ENCODE data around the gene ZNF865. TPM values are rescaled to one million over a fixed set of nuclear protein-coding genes. Genes with fewer than 3 reads are reported as not detected.

Gene ZNF865
- polyA plus RNA-seq, 1 donor (not counting 4 experiments of a cell fraction or from before 2014, with no cell fraction given): 1.1 TPM

- H3K9ac ChIP-seq (ENCODE audit: control insufficient read depth, extremely low read depth, insufficient read depth, low read length): peak within 1 kb of the TSS; percentile 98
- no peaks in the 10 kb centered on the region for H3K9me3 ChIP-seq (ENCODE audit: control insufficient read depth, low read depth, low read length)
- H3K4me3 ChIP-seq (ENCODE audit: control insufficient read depth in 2 of 3, extremely low read depth in 1 of 3, insufficient read depth in 2 of 3, low read depth in 1 of 3, low read length in 3 of 3): peak within 1 kb of the TSS; percentile 87 to 99 (median 99)
- dilution Hi-C loops (cut with MboI; ENCODE audit: extremely low pct_ligation_motif_present, low sequenced_read_pairs): no loop called here
- H3K36me3 ChIP-seq (ENCODE audit: control insufficient read depth in 2 of 2, extremely low read depth in 1 of 2, insufficient read depth in 2 of 2, low read length in 2 of 2): peaks cover 11 to 22% of the 10 kb centered on the region in 2 experiments
- H3K27ac ChIP-seq (ENCODE audit: control insufficient read depth, insufficient read depth, low read length): peak within 1 kb of the TSS; percentile 99
- H3K9me1 ChIP-seq (ENCODE audit: control insufficient read depth, extremely low read depth, insufficient read depth, low read length): no peaks in the 10 kb centered on the region
- no peaks in the 10 kb centered on the region for H3K27me3 ChIP-seq (ENCODE audit: control insufficient read depth, extremely low read depth, insufficient read depth, low read length)
- H4K20me1 ChIP-seq (ENCODE audit: control insufficient read depth, extremely low read depth, insufficient read depth, low read length): peaks cover 33% of the 10 kb centered on the region
- H3K4me2 ChIP-seq (ENCODE audit: control insufficient read depth, extremely low read depth, insufficient read depth, low read depth, low read length): peak within 1 kb of the TSS; percentile 94
- peaks cover 52% of the 10 kb centered on the region for H3K79me2 ChIP-seq (ENCODE audit: control insufficient read depth, insufficient read depth, low read length)
- FAIRE-seq (no peak), DNase-seq (ENCODE audit: low read depth, low spot score) (peak; percentile 66)
- H2AFZ ChIP-seq (ENCODE audit: control insufficient read depth, low read length): peak within 1 kb of the TSS; percentile 99
- TF ChIP-seq CTCF (optimal IDR thresholded peaks at IDR 0.05 in 1 of 3, IDR thresholded peaks at IDR 0.05 in 1 of 3, conservative IDR thresholded peaks at IDR 0.05 in 1 of 3; ENCODE audit: extremely low read depth in 1 of 3, insufficient read depth in 2 of 3, low read length in 3 of 3) (no peak), EZH2 (IDR thresholded peaks at IDR 0.05; ENCODE audit: low read length) (no peak)
- H3K4me1 ChIP-seq (ENCODE audit: control insufficient read depth, extremely low read depth, insufficient read depth, low read length): peaks cover 19% of the 10 kb centered on the region
Observed at GRCh38 chr19:55654868-55655647, 49.6 kb downstream of the ZNF865 start, which contains the start of gene U2AF2. Gene U2AF2, plus strand, starts transcription at chr19:55655035. Its CDS starts 70 bp downstream, at chr19:55655105.

GRCh38 chr19:55655648-55656040 lies 50.2 kb downstream of the ZNF865 start:
- DNase-seq (ENCODE audit: low read depth, low spot score): no peak
- TF ChIP-seq EZH2 (IDR thresholded peaks at IDR 0.05; ENCODE audit: low read length): no peak
- no peak for TF ChIP-seq CTCF (optimal IDR thresholded peaks at IDR 0.05 in 1 of 3, IDR thresholded peaks at IDR 0.05 in 1 of 3, conservative IDR thresholded peaks at IDR 0.05 in 1 of 3; ENCODE audit: extremely low read depth in 1 of 3, insufficient read depth in 2 of 3, low read length in 3 of 3)
- Histone ChIP-seq H3K9me1 (ENCODE audit: control insufficient read depth, extremely low read depth, insufficient read depth, low read length) (no peaks in the 10 kb centered on the region), H3K4me1 (ENCODE audit: control insufficient read depth, extremely low read depth, insufficient read depth, low read length) (peaks cover 19% of the 10 kb centered on the region), H3K9me3 (ENCODE audit: control insufficient read depth, low read depth, low read length) (no peaks in the 10 kb centered on the region), H3K79me2 (ENCODE audit: control insufficient read depth, insufficient read depth, low read length) (peaks cover 58% of the 10 kb centered on the region), H2AFZ (ENCODE audit: control insufficient read depth, low read length) (peak overlapping the region; percentile 40), H3K4me3 (ENCODE audit: control insufficient read depth in 2 of 3, extremely low read depth in 1 of 3, insufficient read depth in 2 of 3, low read depth in 1 of 3, low read length in 3 of 3) (peak overlapping the region; percentile 87 to 99 (median 99)), H3K27me3 (ENCODE audit: control insufficient read depth, extremely low read depth, insufficient read depth, low read length) (no peaks in the 10 kb centered on the region), H3K4me2 (ENCODE audit: control insufficient read depth, extremely low read depth, insufficient read depth, low read depth, low read length) (peak overlapping the region; percentile 94), H3K36me3 (ENCODE audit: control insufficient read depth in 2 of 2, extremely low read depth in 1 of 2, insufficient read depth in 2 of 2, low read length in 2 of 2) (peaks cover 15 to 28% of the 10 kb centered on the region in 2 experiments), H3K27ac (ENCODE audit: control insufficient read depth, insufficient read depth, low read length) (peak overlapping the region; percentile 95), H3K9ac (ENCODE audit: control insufficient read depth, extremely low read depth, insufficient read depth, low read length) (peak overlapping the region; percentile 98), H4K20me1 (ENCODE audit: control insufficient read depth, extremely low read depth, insufficient read depth, low read length) (peaks cover 34% of the 10 kb centered on the region)
- dilution Hi-C loops (cut with MboI; ENCODE audit: extremely low pct_ligation_motif_present, low sequenced_read_pairs): no loop called here
- FAIRE-seq: no peak
